HAP-1 (cell line): Measurements from ENCODE around the gene LINGO4.
A peak's percentile ranks its signal among the peaks of the same experiment; 100 is the strongest.

ENCODE experiments used
- DNase-seq, 2 experiments: peaks; one replicate each; pipeline ENCODE4 v3.0.0-alpha.2; 2016 to 2020; ENCODE audit warnings: low spot score in 2 of 2
- H3K27me3 ChIP-seq: fragments of 250-450 bp; sonication (Bioruptor Pico); 2 replicates; pipeline ENCODE4 v1.5.1; 2020; ENCODE audit warnings: low read depth, mild to moderate bottlenecking, moderate library complexity
- H3K36me3 ChIP-seq: fragments of 250-450 bp; sonication (Bioruptor Pico); replicated peaks from 2 replicates; pipeline ENCODE4 v1.5.1; 2020; ENCODE audit warnings: mild to moderate bottlenecking
- H3K4me1 ChIP-seq: fragments of 250-450 bp; sonication (Bioruptor Pico); 2 replicates; pipeline ENCODE4 v1.5.1; 2020; ENCODE audit warnings: mild to moderate bottlenecking
- H3K4me3 ChIP-seq: fragments of 250-450 bp; sonication (Bioruptor Pico); 2 replicates; pipeline ENCODE4 v1.5.1; 2020; ENCODE audit warnings: mild to moderate bottlenecking, moderate library complexity
- H3K9me3 ChIP-seq: fragments of 250-450 bp; sonication (Bioruptor Pico); 2 replicates; pipeline ENCODE4 v1.5.1; 2020; ENCODE audit warnings: mild to moderate bottlenecking, moderate library complexity
- in situ Hi-C: fragments of 300-500 bp; cut with MboI; formaldehyde crosslinking; loops from 3 replicates; pipeline ENCODE4 v1.14.3; 2020; ENCODE audit warnings: low sequenced_read_pairs, inconsistent platforms, mixed read lengths

The LINGO4 gene

DNA sequence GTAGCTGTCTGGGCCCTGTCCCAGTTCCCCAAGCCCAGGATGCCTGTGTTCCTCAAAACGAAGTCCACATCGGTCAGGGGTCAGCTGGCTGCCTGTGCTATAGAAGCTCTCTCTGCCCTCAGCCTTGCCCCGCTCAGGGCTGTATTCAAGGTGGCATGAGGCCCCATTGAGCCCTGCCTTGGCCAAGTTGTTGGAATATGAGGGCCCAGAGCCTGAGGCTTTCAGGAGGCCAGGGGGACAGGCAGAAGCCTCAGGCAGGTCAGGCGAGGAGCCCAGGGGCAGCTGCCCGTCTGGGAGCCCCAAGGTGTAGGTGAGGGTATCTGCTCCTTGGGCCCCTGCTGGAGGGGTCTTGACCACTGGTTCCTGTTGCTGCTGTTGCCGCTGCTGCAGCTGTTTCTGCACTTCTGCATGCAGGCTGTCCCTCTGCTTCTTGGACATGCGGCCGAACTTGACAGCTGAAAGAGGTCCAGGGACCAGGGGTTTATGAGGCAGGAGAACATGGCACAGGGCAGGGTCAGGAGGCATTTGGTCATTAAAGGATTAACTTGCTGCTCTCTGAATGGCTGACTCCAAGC, 9.8 kb upstream of the LINGO4 start:
- H3K9me3 ChIP-seq, result no peaks in the 10 kb centered on the region
- no peak overlapping the region for H3K4me3 ChIP-seq
- H3K36me3 ChIP-seq, result no peaks in the 10 kb centered on the region
- DNase-seq, result no peak
- H3K27me3 ChIP-seq, result no peaks in the 10 kb centered on the region
- peaks cover 9% of the 10 kb centered on the region for H3K4me1 ChIP-seq
- in situ Hi-C loops, result no loop called here

DNA sequence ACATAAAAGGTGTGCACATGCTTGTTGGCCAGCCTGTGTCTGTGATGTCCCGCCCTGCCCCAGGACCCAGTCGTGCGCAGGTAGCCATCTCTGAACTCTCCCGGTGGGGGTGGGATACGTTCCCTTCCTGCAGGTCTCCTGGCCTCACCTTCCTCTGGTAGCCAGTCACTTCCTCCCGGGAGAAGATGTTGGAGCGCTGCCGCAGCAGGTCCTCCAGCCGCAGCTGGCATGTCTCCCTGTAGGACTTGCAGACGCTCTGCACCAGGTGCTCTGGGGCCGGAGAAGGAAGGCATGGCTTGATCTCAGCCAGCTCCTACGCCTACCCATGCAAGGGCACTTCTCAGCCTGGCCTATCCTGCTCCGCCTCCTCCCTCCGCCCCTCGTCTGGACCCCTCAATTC, 9.2 kb upstream of the LINGO4 start:
- Histone ChIP-seq H3K4me3 (no peak overlapping the region), H3K9me3 (no peaks in the 10 kb centered on the region), H3K4me1 (peaks cover 14% of the 10 kb centered on the region), H3K27me3 (no peaks in the 10 kb centered on the region), H3K36me3 (no peaks in the 10 kb centered on the region)
- in situ Hi-C loops, result no loop called here
- DNase-seq, result no peak

GRCh38 chr1:151813271-151813977, 8.2 kb upstream of the LINGO4 start:
- no peaks in the 10 kb centered on the region for H3K9me3 ChIP-seq
- in situ Hi-C loops, result no loop called here

GRCh38 chr1:151811181-151811580, 6.0 kb upstream of the LINGO4 start:
- in situ Hi-C loops, result no loop called here
- Histone ChIP-seq H3K27me3 (no peaks in the 10 kb centered on the region), H3K36me3 (no peaks in the 10 kb centered on the region), H3K9me3 (no peaks in the 10 kb centered on the region), H3K4me1 (peaks cover 20% of the 10 kb centered on the region), H3K4me3 (no peak overlapping the region)
- DNase-seq, result no peak

More at GRCh38 chr1:151813271-151813977, 8.2 kb upstream of the LINGO4 start:
- H3K36me3 ChIP-seq, result no peaks in the 10 kb centered on the region
- DNase-seq, result no peak
- no peaks in the 10 kb centered on the region for H3K27me3 ChIP-seq
- no peak overlapping the region for H3K4me3 ChIP-seq
- H3K4me1 ChIP-seq, result peaks cover 20% of the 10 kb centered on the region

- Histone ChIP-seq H3K4me3 (no peak overlapping the region), H3K4me1 (peaks cover 20% of the 10 kb centered on the region), H3K9me3 (no peaks in the 10 kb centered on the region), H3K27me3 (peaks cover under 1% of the 10 kb centered on the region; the same call in 1 of the 2 replicates), H3K36me3 (no peaks in the 10 kb centered on the region)
- in situ Hi-C loops, result loop anchor here (10.0 kb wide), 1 partner anchor 55 kb away; no protein-coding TSS in a partner anchor
- DNase-seq, result peak; percentile 83 to 84
These were observed 4.9 kb upstream of the LINGO4 start for GRCh38 chr1:151809985-151810556.

DNA sequence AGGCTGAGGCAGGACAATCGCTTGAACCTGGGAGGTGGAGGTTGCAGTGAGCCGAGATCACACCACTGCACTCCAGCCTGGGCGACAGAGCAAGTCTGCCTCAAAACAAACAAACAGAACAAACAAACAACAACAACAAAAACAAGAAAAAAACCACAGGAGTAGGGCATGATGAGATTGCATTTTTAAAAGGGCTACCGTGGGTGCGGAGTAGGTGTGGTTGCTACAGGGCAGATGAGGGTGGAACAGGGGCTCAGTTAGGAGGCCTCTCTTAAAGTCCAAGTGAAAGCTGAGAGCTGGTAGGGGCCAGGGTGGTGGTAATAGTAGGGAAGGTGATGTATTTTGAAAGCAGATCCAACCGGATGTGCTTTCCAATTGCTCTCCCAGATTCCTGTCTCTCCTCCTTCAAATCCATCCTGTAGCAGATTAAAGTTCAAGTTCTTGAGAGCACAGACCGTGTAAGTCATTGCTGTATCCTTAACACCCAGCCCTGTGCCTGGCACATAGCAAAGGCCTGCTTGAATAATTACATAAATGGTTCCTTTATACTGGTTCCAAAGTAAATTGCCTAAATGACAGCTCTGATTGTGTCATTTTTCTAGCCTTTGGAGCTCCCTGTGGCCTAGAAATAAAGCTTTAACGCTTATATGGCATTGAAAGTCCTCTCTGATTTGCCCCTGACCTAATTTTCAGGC, 4.2 kb upstream of the LINGO4 start:
- peak; percentile 22 to 25 for DNase-seq
- in situ Hi-C loops, result loop anchor here (10.0 kb wide), 1 partner anchor 55 kb away; no protein-coding TSS in a partner anchor
- Histone ChIP-seq H3K9me3 (no peaks in the 10 kb centered on the region), H3K27me3 (peaks cover 7% of the 10 kb centered on the region; the same call in 1 of the 2 replicates), H3K4me3 (no peak overlapping the region), H3K36me3 (no peaks in the 10 kb centered on the region), H3K4me1 (peaks cover 20% of the 10 kb centered on the region)

- in situ Hi-C loops, result loop anchor here (10.0 kb wide), 1 partner anchor 57 kb away; no protein-coding TSS in a partner anchor
- H3K27me3 ChIP-seq, result peaks cover 10% of the 10 kb centered on the region; the same call in 1 of the 2 replicates
- no peaks in the 10 kb centered on the region for H3K36me3 ChIP-seq
- H3K9me3 ChIP-seq, result no peaks in the 10 kb centered on the region
- no peak for DNase-seq
- H3K4me1 ChIP-seq, result peaks cover 20% of the 10 kb centered on the region
- H3K4me3 ChIP-seq, result no peak overlapping the region
These were observed 2.5 kb upstream of the LINGO4 start for GRCh38 chr1:151807766-151808165.

DNA sequence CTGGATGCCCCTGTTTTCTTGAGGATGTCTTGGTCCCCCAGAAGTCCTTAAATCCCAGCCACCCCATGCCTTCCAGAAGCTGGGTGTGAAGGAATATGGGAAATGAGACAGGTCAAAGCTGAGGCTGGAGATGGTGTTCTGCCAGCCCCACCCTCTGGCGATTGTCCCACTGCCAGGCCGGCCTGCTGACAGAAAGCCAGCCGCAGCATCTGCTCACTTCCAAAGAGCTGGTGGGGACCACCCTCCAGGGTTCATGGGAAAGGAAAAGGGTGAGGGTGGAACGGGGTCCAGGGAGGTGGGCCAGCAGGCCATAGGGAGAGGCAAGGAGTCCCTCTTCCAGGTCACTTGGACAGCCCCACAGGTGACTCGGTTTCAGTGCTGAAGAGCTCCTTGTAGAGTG, 1.9 kb upstream of the LINGO4 start:
- Histone ChIP-seq H3K4me1 (peaks cover 20% of the 10 kb centered on the region), H3K27me3 (peaks cover 10% of the 10 kb centered on the region; the same call in 1 of the 2 replicates)
- in situ Hi-C loops, result loop anchor here (10.0 kb wide), 1 partner anchor 58 kb away; no protein-coding TSS in a partner anchor

GRCh38 chr1:151806170-151806569, 951 bp upstream of the LINGO4 start:
- Histone ChIP-seq H3K27me3 (peaks cover 10% of the 10 kb centered on the region; the same call in 1 of the 2 replicates), H3K9me3 (no peaks in the 10 kb centered on the region), H3K4me1 (peaks cover 20% of the 10 kb centered on the region), H3K4me3 (no peak overlapping the region), H3K36me3 (no peaks in the 10 kb centered on the region)
- DNase-seq, result no peak
- in situ Hi-C loops, result loop anchor here (10.0 kb wide), 1 partner anchor 59 kb away; no protein-coding TSS in a partner anchor

More for the DNA sequence above, 1.9 kb upstream of the LINGO4 start:
- DNase-seq, result no peak
- H3K9me3 ChIP-seq, result no peaks in the 10 kb centered on the region
- H3K4me3 ChIP-seq, result no peak overlapping the region
- H3K36me3 ChIP-seq, result no peaks in the 10 kb centered on the region

DNA sequence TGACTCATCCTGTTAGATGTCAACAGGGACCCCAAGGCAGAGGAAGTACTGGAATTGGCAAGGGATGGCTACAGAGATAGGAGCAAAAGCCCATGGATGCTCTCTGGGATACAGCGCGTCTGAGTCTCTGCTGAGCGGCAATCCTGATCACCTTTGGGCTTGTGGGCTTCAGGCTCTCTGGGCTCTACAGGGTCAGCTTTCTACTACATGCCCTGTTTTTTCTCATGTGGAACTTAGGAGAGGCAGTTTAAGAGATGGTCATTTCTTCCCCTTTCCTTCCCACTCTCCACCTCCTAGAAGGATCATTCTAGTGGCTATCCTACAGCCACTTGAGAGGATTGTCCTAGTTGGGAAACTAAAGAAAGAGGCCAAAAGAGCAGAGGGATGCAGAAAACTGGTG, 1.3 kb downstream of the LINGO4 start:
- H3K4me3 ChIP-seq, result no peak overlapping the region
- H3K4me1 ChIP-seq, result peaks cover 1% of the 10 kb centered on the region
- no peak for DNase-seq
- no peaks in the 10 kb centered on the region for H3K9me3 ChIP-seq
- H3K27me3 ChIP-seq, result peaks cover 20% of the 10 kb centered on the region; the same call in 1 of the 2 replicates
- H3K36me3 ChIP-seq, result no peaks in the 10 kb centered on the region
- in situ Hi-C loops, result loop anchor here (10.0 kb wide), 1 partner anchor 61 kb away; no protein-coding TSS in a partner anchor

- no peak for DNase-seq
- Histone ChIP-seq H3K27me3 (peaks cover 23% of the 10 kb centered on the region; the same call in 1 of the 2 replicates), H3K9me3 (no peaks in the 10 kb centered on the region), H3K36me3 (no peaks in the 10 kb centered on the region), H3K4me1 (no peaks in the 10 kb centered on the region), H3K4me3 (no peak overlapping the region)
- in situ Hi-C loops, result loop anchor here (10.0 kb wide), 1 partner anchor 62 kb away; no protein-coding TSS in a partner anchor
These were observed 2.1 kb downstream of the LINGO4 start for GRCh38 chr1:151803164-151803563.

DNA sequence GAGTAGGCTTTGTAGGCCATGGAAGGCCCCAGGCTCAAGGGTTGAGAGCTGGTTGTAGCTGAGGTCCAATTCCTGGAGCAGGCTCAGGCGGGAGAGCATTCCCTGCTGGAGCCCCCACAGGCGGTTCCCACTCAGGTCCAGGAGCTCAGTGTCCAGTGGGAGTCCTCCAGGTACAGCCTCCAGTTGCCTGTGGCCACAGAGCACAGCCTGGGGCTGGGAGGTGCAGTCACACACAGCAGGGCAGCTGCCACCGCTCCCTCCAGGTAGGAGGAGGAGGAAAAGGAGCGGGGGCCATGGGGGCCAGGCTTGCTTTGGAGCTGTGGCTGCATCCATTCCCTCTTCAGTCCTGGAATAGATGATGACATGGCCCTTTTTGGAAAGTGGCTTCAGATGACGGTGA, 2.8 kb downstream of the LINGO4 start:
- in situ Hi-C loops, result loop anchor here (10.0 kb wide), 1 partner anchor 62 kb away; no protein-coding TSS in a partner anchor
- Histone ChIP-seq H3K4me1 (no peaks in the 10 kb centered on the region), H3K4me3 (no peak overlapping the region), H3K27me3 (peaks cover 23% of the 10 kb centered on the region; the same call in 1 of the 2 replicates), H3K36me3 (no peaks in the 10 kb centered on the region), H3K9me3 (no peaks in the 10 kb centered on the region)
- no peak for DNase-seq

DNA sequence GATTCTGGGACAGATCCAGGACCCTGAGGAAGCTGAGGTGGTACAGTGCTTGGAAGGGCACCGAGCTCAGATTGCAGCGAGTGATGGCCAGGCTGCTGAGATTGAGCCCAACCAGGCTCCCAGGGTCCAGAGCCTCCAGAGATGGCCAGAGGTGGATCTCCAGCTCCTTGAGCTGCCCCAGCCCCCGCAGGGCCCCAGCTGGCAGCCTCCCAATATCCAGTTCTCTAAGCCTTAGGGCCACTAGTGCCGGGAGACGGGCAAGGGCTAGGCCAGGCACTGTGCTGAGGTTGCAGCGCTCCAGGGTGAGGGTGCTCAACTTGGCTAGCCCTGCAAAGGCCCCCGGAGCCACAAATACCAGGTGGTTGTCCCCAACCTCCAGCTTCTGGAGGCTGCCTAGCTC, 3.4 kb downstream of the LINGO4 start:
- no peaks in the 10 kb centered on the region for H3K9me3 ChIP-seq
- H3K4me3 ChIP-seq, result no peak overlapping the region
- no peaks in the 10 kb centered on the region for H3K36me3 ChIP-seq
- no peaks in the 10 kb centered on the region for H3K4me1 ChIP-seq
- in situ Hi-C loops, result loop anchor here (10.0 kb wide), 1 partner anchor 63 kb away; no protein-coding TSS in a partner anchor
- peaks cover 23% of the 10 kb centered on the region; the same call in 1 of the 2 replicates for H3K27me3 ChIP-seq
- DNase-seq, result no peak
